ENCODE measurements around the gene DRC3. TPM values are rescaled to one million over a fixed set of nuclear protein-coding genes. Genes with fewer than 3 reads are reported as not detected.
"Not testable (repeated sequence)": the region's sequence is repeated elsewhere in the genome, so short reads cannot be mapped to it uniquely, and the experiment has no call there.

DRC3 gene
- total RNA-seq, 4 donors from 2014 or later = 1.1 to 3.5 (median 1.7) TPM

DNA sequence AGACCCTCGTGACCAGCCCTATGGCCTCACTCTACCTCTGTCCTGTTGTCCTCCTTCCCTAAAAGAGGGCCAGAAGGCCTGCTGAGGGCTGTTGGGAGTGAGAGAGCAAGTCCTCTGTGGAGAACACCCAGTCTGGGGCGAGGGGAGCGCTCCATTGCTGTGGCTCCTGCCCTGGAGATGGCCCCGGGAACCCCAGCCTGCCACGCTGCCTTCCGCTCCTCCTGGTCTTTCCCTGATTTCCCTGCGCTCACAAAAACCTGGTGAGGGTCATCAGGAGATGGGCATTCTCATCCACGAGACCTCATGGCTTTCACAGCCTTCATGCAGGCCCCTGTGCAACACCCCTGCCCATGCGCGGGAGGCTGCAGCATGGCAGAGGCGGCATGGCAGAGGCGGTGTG is 21.2 kb downstream of the DRC3 start:
- WGBS, 2 donors (ENCODE audit: low coverage in 1 of 2) = 83 to 100% methylated on average over 2 to 7 of the region's 12 CpGs
- no peaks in the 10 kb centered on the region for H3K27me3 ChIP-seq
- H3K9me3 ChIP-seq = no peaks in the 10 kb centered on the region
- no peak overlapping the region for H3K4me3 ChIP-seq
- no peak overlapping the region for H3K27ac ChIP-seq
- no peaks in the 10 kb centered on the region for H3K4me1 ChIP-seq
- ATAC-seq = no peak
- H3K36me3 ChIP-seq = peaks cover 0 to 6% of the 10 kb centered on the region in 2 donors
- TF ChIP-seq, protein P1, sequence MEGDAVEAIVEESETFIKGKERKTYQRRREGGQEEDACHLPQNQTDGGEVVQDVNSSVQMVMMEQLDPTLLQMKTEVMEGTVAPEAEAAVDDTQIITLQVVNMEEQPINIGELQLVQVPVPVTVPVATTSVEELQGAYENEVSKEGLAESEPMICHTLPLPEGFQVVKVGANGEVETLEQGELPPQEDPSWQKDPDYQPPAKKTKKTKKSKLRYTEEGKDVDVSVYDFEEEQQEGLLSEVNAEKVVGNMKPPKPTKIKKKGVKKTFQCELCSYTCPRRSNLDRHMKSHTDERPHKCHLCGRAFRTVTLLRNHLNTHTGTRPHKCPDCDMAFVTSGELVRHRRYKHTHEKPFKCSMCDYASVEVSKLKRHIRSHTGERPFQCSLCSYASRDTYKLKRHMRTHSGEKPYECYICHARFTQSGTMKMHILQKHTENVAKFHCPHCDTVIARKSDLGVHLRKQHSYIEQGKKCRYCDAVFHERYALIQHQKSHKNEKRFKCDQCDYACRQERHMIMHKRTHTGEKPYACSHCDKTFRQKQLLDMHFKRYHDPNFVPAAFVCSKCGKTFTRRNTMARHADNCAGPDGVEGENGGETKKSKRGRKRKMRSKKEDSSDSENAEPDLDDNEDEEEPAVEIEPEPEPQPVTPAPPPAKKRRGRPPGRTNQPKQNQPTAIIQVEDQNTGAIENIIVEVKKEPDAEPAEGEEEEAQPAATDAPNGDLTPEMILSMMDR (IDR thresholded peaks at IDR 0.05) = no peak
- TF ChIP-seq EP300 (IDR thresholded peaks at IDR 0.05) = no peak

GRCh38 chr17:17994271-17995069 is 21.8 kb downstream of the DRC3 start:
- no peak for ATAC-seq
- H3K27me3 ChIP-seq = no peaks in the 10 kb centered on the region
- no peaks in the 10 kb centered on the region for H3K9me3 ChIP-seq
- TF ChIP-seq, protein P1 (IDR thresholded peaks at IDR 0.05) = no peak
- TF ChIP-seq POLR2A (IDR thresholded peaks at IDR 0.05) (no peak), POLR2AphosphoS5 (IDR thresholded peaks at IDR 0.05) (no peak), EP300 (IDR thresholded peaks at IDR 0.05) (no peak)
- H3K27ac ChIP-seq = no peak overlapping the region
- H3K4me1 ChIP-seq = no peaks in the 10 kb centered on the region
- 70 to 80% methylated on average over 1 to 5 of the region's 18 CpGs for WGBS, 2 donors (ENCODE audit: low coverage in 1 of 2)
- no peak overlapping the region for H3K4me3 ChIP-seq
- H3K36me3 ChIP-seq = peaks cover 0 to under 1% of the 10 kb centered on the region in 2 donors

GRCh38 chr17:17995887-17996286 is 23.2 kb downstream of the DRC3 start:
- H3K27me3 ChIP-seq, ATAC-seq, H3K4me3 ChIP-seq, H3K36me3 ChIP-seq, H3K4me1 ChIP-seq, H3K9me3 ChIP-seq, H3K27ac ChIP-seq: not testable (repeated sequence)
- WGBS, 2 donors (ENCODE audit: low coverage in 1 of 2) = 94 to 100% methylated on average over 6 to 7 of the region's 8 CpGs

DNA sequence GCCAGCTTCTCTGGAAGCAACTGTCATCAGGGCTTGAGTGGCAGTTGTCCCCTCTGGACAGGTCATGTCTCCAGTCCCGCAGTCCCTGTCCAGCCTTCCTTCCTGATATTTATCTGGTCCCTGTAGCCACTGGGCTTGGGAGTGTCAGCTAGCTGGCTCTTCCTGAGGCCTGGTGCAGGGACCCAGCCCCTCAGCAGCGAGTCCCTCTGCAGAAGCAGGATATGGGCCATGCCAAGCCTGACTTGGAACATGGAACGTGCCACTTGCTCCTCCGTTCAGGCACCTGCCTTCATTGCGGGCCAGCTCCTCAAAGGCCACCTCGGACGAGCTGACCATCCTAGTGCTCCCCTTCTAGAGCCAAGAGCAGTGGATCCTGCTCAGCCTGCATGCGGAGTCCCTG is 26.3 kb downstream of the DRC3 start:
- ATAC-seq = no peak
- Histone ChIP-seq H3K27ac (no peak overlapping the region), H3K4me3 (no peak overlapping the region), H3K4me1 (no peaks in the 10 kb centered on the region), H3K36me3 (no peaks in the 10 kb centered on the region), H3K9me3 (no peaks in the 10 kb centered on the region), H3K27me3 (no peaks in the 10 kb centered on the region)
- no peak for TF ChIP-seq POLR2AphosphoS5 (IDR thresholded peaks at IDR 0.05)
- TF ChIP-seq, protein P1 (IDR thresholded peaks at IDR 0.05) = no peak
- TF ChIP-seq POLR2A (IDR thresholded peaks at IDR 0.05) = no peak
- 100% methylated on average over 1 of the region's 8 CpGs for WGBS, 2 donors (ENCODE audit: low coverage in 1 of 2)

DNA sequence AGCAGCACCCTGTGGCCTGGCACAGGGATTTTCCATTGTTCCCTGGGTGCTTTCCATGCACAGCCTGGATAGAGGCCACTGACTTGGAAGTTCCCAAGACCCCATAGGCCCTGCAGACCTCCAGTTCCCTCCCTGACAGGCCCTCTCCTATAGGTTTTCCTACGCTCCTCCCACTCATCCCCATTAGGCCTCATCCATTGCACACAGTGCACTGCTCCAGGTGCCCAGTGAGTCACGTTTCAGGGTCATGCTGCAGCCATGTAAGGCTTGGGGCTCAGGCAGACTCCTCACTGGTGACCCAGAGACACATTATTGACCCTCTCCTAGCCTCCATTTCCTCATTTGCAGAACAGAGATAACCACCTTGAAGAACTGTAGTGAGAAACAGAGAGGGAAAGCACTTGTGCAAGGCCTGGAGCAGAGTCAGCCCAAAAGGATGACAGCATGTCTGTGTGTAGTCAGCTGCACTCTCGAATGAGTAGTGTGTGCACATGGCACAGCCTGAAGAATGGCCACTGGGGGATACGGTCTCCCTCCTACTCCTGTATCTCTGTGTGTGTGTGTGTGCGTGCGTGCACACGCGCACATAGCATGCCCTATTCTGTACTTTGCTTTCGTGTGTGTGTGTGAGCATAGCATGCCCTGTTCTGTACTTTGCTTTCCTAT is 26.8 kb downstream of the DRC3 start:
- H3K4me3 ChIP-seq = no peak overlapping the region
- no peaks in the 10 kb centered on the region for H3K4me1 ChIP-seq
- WGBS, 2 donors (ENCODE audit: low coverage in 1 of 2) = 80 to 92% methylated on average over 7 of the region's 9 CpGs
- H3K27ac ChIP-seq = no peak overlapping the region
- no peaks in the 10 kb centered on the region for H3K9me3 ChIP-seq
- no peak for ATAC-seq
- H3K27me3 ChIP-seq = no peaks in the 10 kb centered on the region
- H3K36me3 ChIP-seq = no peaks in the 10 kb centered on the region
- TF ChIP-seq, protein P1 (IDR thresholded peaks at IDR 0.05) = no peak
- TF ChIP-seq POLR2A (IDR thresholded peaks at IDR 0.05) = no peak
- TF ChIP-seq EP300 (IDR thresholded peaks at IDR 0.05) = no peak
- TF ChIP-seq POLR2AphosphoS5 (IDR thresholded peaks at IDR 0.05) = no peak

Data from gastroesophageal sphincter (tissue), 4 donors.